Measurements from ENCODE around the gene LDLRAD4.
"Not testable (repeated sequence)": the region's sequence is repeated elsewhere in the genome, so short reads cannot be mapped to it uniquely, and the experiment has no call there.

LDLRAD4 gene

DNA sequence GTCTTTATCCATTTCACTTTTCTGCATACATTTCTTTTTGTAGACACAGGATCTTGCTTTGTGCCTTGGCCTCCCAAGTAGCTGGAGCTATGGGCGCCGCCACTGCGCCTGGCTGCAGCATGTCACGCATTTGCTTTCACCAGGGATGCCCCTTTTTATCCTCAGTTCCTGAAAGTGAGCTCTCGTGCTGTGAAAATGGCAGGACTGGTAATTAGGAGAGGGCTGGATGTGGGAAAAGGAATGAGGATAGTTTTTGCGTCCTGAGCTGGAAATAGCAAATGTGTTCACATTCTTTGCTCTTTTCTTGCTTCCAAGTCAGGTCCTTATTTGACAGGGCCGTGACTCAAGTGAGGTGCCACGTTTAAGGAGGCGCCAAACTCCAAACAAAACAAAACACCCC lies 104.6 kb downstream of the LDLRAD4 start:
- Histone ChIP-seq H3K79me2 (ENCODE audit: control insufficient read depth, insufficient read depth, low read length, unreplicated experiment) (no peaks in the 10 kb centered on the region), H3K36me3 (ENCODE audit: insufficient read depth, low read length) (no peaks in the 10 kb centered on the region)

DNA sequence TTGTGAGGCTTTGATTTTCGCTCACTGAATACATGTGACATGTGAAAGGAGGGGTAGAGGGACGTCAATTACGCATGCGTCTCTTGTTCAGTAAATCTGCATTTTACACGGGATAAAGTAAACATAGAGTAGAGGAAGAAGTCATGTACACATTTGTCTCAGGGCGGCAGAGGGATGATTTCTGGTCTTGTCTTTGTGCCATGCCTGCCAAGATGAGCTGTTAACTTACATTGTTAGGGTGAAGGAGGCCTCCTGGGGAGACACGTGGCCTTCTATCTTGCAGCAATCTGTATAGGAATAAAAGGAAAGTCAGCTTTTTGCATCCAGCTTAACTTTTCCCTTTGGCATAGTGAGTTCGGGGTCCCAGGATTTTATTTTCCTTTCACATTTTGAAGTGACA lies 106.3 kb downstream of the LDLRAD4 start:
- Histone ChIP-seq H3K27me3 (ENCODE audit: insufficient read depth, low read length) (no peaks in the 10 kb centered on the region), H3K36me3 (ENCODE audit: insufficient read depth, low read length) (no peaks in the 10 kb centered on the region), H3K4me3 (ENCODE audit: low read depth, low read length) (no peak overlapping the region), H3K79me2 (ENCODE audit: control insufficient read depth, insufficient read depth, low read length, unreplicated experiment) (no peaks in the 10 kb centered on the region), H3K4me1 (ENCODE audit: control insufficient read depth, insufficient read depth, low read length, unreplicated experiment) (no peaks in the 10 kb centered on the region), H2AFZ (ENCODE audit: low read length, unreplicated experiment) (no peak overlapping the region), H3K27ac (ENCODE audit: low read depth, low read length) (no peak overlapping the region)

More for the DNA sequence above, 104.6 kb downstream of the LDLRAD4 start:
- H3K4me1 ChIP-seq (ENCODE audit: control insufficient read depth, insufficient read depth, low read length, unreplicated experiment): no peaks in the 10 kb centered on the region
- no peaks in the 10 kb centered on the region for H3K27me3 ChIP-seq (ENCODE audit: insufficient read depth, low read length)
- H3K4me3 ChIP-seq (ENCODE audit: low read depth, low read length): no peak overlapping the region
- no peak overlapping the region for H3K27ac ChIP-seq (ENCODE audit: low read depth, low read length)
- H2AFZ ChIP-seq (ENCODE audit: low read length, unreplicated experiment): no peak overlapping the region

DNA sequence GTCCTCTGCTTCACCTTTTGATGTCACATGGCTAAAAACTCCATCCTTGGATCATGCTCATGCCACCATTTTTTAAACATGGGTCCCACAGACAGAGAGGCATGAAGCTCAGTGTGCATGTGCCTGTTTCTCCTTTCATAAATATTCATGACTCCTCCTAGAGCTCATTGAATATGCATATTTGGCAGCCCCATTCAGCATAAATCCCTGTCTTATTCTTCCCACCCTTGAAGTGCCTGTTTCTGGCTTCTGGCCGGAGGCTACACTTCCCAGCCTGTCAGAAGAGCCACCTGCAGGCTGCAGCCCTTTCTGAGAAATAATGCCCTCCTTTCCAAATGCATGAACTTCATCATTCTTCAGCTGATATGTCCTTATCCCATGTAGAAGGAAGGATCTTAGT lies 109.7 kb downstream of the LDLRAD4 start:
- Histone ChIP-seq H3K4me3 (ENCODE audit: low read depth, low read length) (no peak overlapping the region), H3K36me3 (ENCODE audit: insufficient read depth, low read length) (no peaks in the 10 kb centered on the region), H3K27ac (ENCODE audit: low read depth, low read length) (no peak overlapping the region), H3K4me1 (ENCODE audit: control insufficient read depth, insufficient read depth, low read length, unreplicated experiment) (no peaks in the 10 kb centered on the region), H3K79me2 (ENCODE audit: control insufficient read depth, insufficient read depth, low read length, unreplicated experiment) (no peaks in the 10 kb centered on the region), H2AFZ (ENCODE audit: low read length, unreplicated experiment) (no peak overlapping the region), H3K27me3 (ENCODE audit: insufficient read depth, low read length) (peaks cover 11% of the 10 kb centered on the region)

DNA sequence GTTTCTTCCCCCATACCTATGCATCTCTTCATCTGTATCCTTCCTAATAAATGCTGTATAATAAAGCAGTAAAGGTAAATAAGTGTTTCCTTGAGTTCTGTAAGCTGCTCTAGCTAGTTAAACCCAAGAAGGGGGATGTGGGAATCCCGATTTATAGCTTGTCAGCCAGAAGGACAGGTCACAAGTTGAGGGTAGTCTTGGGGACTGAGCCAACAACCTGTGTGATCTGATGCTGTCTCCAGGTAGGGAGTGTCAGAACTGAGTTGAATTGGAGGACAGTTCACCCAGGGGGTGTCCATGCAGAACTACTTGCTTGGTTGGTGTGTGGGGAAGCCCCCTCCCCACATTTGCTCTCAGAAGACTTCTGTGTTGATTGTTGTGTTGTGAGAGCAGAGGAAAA lies 112.4 kb downstream of the LDLRAD4 start:
- Histone ChIP-seq H3K27ac (ENCODE audit: low read depth, low read length) (no peak overlapping the region), H3K4me1 (ENCODE audit: control insufficient read depth, insufficient read depth, low read length, unreplicated experiment) (no peaks in the 10 kb centered on the region), H2AFZ (ENCODE audit: low read length, unreplicated experiment) (no peak overlapping the region), H3K4me3 (ENCODE audit: low read depth, low read length) (no peak overlapping the region), H3K79me2 (ENCODE audit: control insufficient read depth, insufficient read depth, low read length, unreplicated experiment) (no peaks in the 10 kb centered on the region), H3K27me3 (ENCODE audit: insufficient read depth, low read length) (peaks cover 16% of the 10 kb centered on the region), H3K36me3 (ENCODE audit: insufficient read depth, low read length) (no peaks in the 10 kb centered on the region)

DNA sequence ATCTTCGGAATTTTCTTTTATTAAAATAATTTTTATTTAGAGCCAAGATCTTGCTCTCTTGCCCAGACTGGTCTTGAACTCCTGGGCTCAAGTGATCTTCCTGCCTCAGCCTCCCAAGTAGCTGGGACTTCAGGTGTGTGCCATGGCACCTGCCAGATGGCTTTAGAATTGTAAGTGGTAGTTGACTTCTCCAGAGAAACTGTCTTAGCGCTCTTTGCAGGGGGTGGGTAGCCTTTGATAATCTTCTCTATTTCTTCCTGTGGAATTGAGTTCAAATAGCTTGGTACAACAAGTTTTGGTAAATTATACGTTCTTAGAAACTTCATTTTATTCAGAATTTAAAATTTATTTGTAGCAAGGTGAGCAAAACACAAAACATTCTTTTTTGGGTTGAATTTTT lies 113.3 kb downstream of the LDLRAD4 start:
- Histone ChIP-seq H3K4me1 (ENCODE audit: control insufficient read depth, insufficient read depth, low read length, unreplicated experiment) (no peaks in the 10 kb centered on the region), H2AFZ (ENCODE audit: low read length, unreplicated experiment) (no peak overlapping the region), H3K79me2 (ENCODE audit: control insufficient read depth, insufficient read depth, low read length, unreplicated experiment) (no peaks in the 10 kb centered on the region), H3K27ac (ENCODE audit: low read depth, low read length) (no peak overlapping the region), H3K4me3 (ENCODE audit: low read depth, low read length) (no peak overlapping the region), H3K27me3 (ENCODE audit: insufficient read depth, low read length) (peaks cover 24% of the 10 kb centered on the region), H3K36me3 (ENCODE audit: insufficient read depth, low read length) (no peaks in the 10 kb centered on the region)

DNA sequence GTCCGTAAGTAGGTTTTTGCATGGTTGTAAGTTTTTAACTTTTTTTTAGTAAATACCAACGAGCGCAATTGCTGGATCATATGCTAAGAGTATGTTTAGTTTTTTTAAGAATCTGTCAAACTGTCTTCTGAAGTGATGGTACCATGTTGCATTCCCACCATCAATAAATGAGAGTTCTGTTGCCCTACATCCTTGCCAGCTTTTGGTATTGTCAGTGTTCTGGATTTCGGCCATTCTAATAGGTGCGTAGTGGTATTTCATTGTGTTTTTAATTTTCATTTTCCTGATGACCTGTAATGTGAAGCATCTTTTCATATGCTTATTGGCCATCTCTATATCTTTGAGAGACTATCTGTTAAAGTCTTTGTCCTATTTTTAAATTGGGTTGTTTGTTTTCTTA lies 114.3 kb downstream of the LDLRAD4 start:
- no peaks in the 10 kb centered on the region for H3K36me3 ChIP-seq (ENCODE audit: insufficient read depth, low read length)

DNA sequence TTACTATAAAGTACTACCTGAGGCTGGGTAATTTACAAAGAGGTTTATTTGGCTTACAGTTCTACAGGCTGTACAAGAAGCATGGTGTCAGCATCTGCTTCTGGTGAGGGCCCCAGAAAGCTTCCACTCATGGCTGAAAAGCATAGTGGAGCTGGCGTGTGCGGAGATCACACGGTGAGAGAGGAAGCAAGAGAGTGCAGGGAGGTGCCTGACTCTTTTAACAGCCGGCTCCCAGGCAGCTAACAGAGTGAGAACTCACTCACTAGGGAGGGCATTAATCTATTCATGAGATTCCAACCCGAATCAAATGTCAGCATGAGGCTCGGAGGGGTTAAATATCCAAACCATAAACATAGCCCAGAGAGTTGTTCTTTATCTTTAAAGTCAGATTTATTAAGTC lies 117.3 kb downstream of the LDLRAD4 start:
- Histone ChIP-seq H3K4me1 (ENCODE audit: control insufficient read depth, insufficient read depth, low read length, unreplicated experiment) (no peaks in the 10 kb centered on the region), H3K27ac (ENCODE audit: low read depth, low read length) (no peak overlapping the region), H3K27me3 (ENCODE audit: insufficient read depth, low read length) (peaks cover 37% of the 10 kb centered on the region), H3K4me3 (ENCODE audit: low read depth, low read length) (no peak overlapping the region), H2AFZ (ENCODE audit: low read length, unreplicated experiment) (no peak overlapping the region), H3K79me2 (ENCODE audit: control insufficient read depth, insufficient read depth, low read length, unreplicated experiment) (no peaks in the 10 kb centered on the region), H3K36me3 (ENCODE audit: insufficient read depth, low read length) (no peaks in the 10 kb centered on the region)

More for the DNA sequence above, 114.3 kb downstream of the LDLRAD4 start:
- Histone ChIP-seq H2AFZ (ENCODE audit: low read length, unreplicated experiment) (no peak overlapping the region), H3K4me1 (ENCODE audit: control insufficient read depth, insufficient read depth, low read length, unreplicated experiment) (no peaks in the 10 kb centered on the region), H3K27ac (ENCODE audit: low read depth, low read length) (no peak overlapping the region), H3K79me2 (ENCODE audit: control insufficient read depth, insufficient read depth, low read length, unreplicated experiment) (no peaks in the 10 kb centered on the region), H3K27me3 (ENCODE audit: insufficient read depth, low read length) (peaks cover 33% of the 10 kb centered on the region), H3K4me3 (ENCODE audit: low read depth, low read length) (no peak overlapping the region)

DNA sequence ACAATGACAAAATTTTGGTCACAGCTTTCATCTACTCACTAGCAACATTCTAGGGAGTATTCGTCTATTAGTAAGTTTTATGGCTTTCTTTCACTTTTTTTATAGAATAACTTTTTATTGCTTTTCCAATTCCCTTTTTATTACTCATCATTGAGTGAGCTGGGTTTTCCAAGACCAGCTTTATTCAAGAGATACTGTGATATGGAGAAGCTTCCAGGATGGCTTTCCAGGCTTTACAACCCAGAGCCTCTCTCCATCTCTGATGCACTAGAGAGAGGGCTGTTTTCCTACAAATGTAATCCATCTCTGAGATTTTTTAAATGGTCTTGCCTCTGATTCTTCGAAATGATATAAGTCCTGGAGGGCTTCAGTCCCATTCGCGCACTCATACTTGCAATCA lies 118.3 kb downstream of the LDLRAD4 start:
- H3K27ac ChIP-seq (ENCODE audit: low read depth, low read length): no peak overlapping the region
- no peaks in the 10 kb centered on the region for H3K36me3 ChIP-seq (ENCODE audit: insufficient read depth, low read length)
- H2AFZ ChIP-seq (ENCODE audit: low read length, unreplicated experiment): no peak overlapping the region
- no peaks in the 10 kb centered on the region for H3K4me1 ChIP-seq (ENCODE audit: control insufficient read depth, insufficient read depth, low read length, unreplicated experiment)
- H3K79me2 ChIP-seq (ENCODE audit: control insufficient read depth, insufficient read depth, low read length, unreplicated experiment): no peaks in the 10 kb centered on the region
- H3K4me3 ChIP-seq (ENCODE audit: low read depth, low read length): no peak overlapping the region
- peaks cover 35% of the 10 kb centered on the region for H3K27me3 ChIP-seq (ENCODE audit: insufficient read depth, low read length)

DNA sequence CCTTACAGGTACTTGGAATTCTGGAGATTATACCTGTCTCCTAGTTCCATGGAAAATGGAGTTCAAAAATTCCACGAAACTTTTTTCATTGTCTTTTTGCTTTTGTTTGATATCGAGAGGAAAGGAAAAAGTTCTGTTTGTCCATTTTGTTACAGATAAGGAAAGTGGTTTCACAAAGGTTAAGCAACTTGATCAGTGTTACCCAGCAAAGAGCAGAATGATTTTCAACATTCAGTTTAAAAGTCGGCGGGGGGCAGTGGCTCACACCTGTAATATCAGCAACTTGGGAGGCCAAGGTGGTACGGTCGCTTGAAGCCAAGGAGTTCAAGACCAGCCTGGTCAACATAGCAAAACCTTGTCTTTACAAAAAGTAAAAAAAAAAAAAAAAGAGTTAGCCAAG lies 118.8 kb downstream of the LDLRAD4 start:
- H3K4me1 ChIP-seq (ENCODE audit: control insufficient read depth, insufficient read depth, low read length, unreplicated experiment): no peaks in the 10 kb centered on the region
- H3K27ac ChIP-seq (ENCODE audit: low read depth, low read length): no peak overlapping the region
- no peak overlapping the region for H3K4me3 ChIP-seq (ENCODE audit: low read depth, low read length)
- no peak overlapping the region for H2AFZ ChIP-seq (ENCODE audit: low read length, unreplicated experiment)
- no peaks in the 10 kb centered on the region for H3K79me2 ChIP-seq (ENCODE audit: control insufficient read depth, insufficient read depth, low read length, unreplicated experiment)
- H3K27me3 ChIP-seq (ENCODE audit: insufficient read depth, low read length): peaks cover 35% of the 10 kb centered on the region
- H3K36me3 ChIP-seq (ENCODE audit: insufficient read depth, low read length): no peaks in the 10 kb centered on the region

DNA sequence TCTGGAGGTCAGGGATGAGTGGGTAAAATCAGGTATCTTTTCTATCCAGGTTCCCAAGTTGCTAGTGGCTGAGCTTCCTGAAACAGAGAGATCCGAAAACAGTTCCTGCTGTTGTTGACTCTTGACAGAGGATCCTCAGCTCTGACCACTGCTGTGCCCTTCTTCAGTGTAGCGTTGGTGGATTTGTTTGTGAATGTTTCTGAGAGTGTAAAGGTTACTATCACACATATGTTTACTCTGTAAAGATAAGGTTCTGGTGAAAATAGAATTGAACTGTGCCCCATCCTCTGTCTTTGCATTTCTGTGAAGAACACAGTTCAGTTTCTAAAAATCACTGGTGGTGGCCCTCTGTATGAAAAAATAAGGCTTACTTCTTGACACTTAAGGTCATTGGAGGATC lies 119.8 kb downstream of the LDLRAD4 start:
- Histone ChIP-seq H2AFZ (ENCODE audit: low read length, unreplicated experiment) (no peak overlapping the region), H3K36me3 (ENCODE audit: insufficient read depth, low read length) (no peaks in the 10 kb centered on the region), H3K27me3 (ENCODE audit: insufficient read depth, low read length) (peaks cover 35% of the 10 kb centered on the region), H3K27ac (ENCODE audit: low read depth, low read length) (no peak overlapping the region), H3K4me3 (ENCODE audit: low read depth, low read length) (no peak overlapping the region), H3K79me2 (ENCODE audit: control insufficient read depth, insufficient read depth, low read length, unreplicated experiment) (no peaks in the 10 kb centered on the region), H3K4me1 (ENCODE audit: control insufficient read depth, insufficient read depth, low read length, unreplicated experiment) (no peaks in the 10 kb centered on the region)

DNA sequence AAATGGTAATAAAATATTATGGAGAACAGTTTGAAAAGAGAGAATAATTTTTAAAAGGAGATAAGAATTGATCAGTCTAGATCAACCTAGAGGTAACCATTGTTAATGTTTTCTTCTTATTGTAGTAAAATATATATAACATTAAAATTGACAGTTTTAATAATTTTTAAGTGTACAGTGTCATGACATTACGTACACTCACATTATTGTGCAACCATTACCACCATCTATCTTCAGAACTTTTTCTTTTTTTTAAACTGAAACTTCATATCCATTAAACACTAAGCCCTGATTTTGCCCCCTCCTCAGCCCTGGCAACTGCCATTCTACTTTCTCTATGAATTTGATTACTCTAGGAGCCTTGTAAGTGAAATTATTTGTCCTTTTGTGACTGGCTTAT lies 121.1 kb downstream of the LDLRAD4 start:
- Histone ChIP-seq H3K79me2 (ENCODE audit: control insufficient read depth, insufficient read depth, low read length, unreplicated experiment) (no peaks in the 10 kb centered on the region), H3K36me3 (ENCODE audit: insufficient read depth, low read length) (no peaks in the 10 kb centered on the region), H3K4me3 (ENCODE audit: low read depth, low read length) (no peak overlapping the region), H2AFZ (ENCODE audit: low read length, unreplicated experiment) (no peak overlapping the region), H3K4me1 (ENCODE audit: control insufficient read depth, insufficient read depth, low read length, unreplicated experiment) (no peaks in the 10 kb centered on the region), H3K27me3 (ENCODE audit: insufficient read depth, low read length) (peaks cover 35% of the 10 kb centered on the region), H3K27ac (ENCODE audit: low read depth, low read length) (no peak overlapping the region)

DNA sequence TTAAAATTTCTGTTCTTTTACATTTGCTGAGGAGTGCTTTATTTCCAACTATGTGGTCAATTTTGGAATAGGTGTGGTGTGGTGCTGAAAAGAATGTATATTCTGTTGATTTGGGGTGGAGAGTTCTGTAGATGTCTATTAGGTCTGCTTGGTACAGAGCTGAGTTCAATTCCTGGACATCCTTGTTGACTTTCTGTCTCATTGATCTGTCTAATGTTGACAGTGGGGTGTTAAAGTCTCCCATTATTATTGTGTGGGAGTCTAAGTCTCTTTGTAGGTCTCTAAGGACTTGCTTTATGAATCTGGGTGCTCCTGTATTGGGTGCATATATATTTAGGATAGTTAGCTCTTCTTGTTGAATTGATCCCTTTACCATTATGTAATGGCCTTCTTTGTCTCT lies 127.9 kb downstream of the LDLRAD4 start:
- H3K4me3 ChIP-seq (ENCODE audit: low read depth, low read length); H3K4me1 ChIP-seq (ENCODE audit: control insufficient read depth, insufficient read depth, low read length, unreplicated experiment); H3K27ac ChIP-seq (ENCODE audit: low read depth, low read length); H3K27me3 ChIP-seq (ENCODE audit: insufficient read depth, low read length); H3K36me3 ChIP-seq (ENCODE audit: insufficient read depth, low read length); H3K79me2 ChIP-seq (ENCODE audit: control insufficient read depth, insufficient read depth, low read length, unreplicated experiment); H2AFZ ChIP-seq (ENCODE audit: low read length, unreplicated experiment): not testable (repeated sequence)
